ENCODE data around the gene FAM3C.
"Not testable (repeated sequence)": the region's sequence is repeated elsewhere in the genome, so short reads cannot be mapped to it uniquely, and the experiment has no call there.

FAM3C gene

DNA sequence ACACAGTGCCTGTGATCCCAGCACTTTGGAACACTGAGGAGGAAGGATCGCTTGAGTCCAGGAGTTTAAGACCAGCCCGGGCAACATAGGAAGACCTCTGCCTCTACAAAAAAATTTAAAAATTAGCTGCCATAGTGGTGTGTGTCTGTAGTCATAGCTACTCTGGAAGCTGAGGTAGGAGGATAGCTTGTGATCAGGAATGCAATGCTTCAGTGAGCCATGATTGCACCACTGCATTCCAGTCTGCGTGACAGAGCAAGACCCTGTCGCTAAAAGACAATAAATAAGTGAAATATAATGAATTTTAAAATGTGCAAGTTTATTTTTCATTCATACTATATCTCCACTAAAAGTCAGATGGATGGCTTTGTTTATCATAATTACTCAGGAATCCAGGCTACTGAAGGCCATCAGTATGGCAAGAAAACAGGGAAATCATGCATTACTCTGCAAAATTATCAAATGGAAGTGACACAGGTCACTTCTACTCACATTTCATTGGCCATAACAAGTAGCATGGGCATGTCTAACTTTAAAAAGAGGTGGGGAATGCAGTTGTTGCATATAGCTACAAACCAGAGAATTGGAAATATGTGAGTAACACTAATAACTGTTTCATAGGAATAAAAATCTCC, 32.9 kb upstream of the FAM3C start:
- ATAC-seq (ENCODE audit: insufficient read depth, low read depth) (no peak), DNase-seq (no peak)
- Histone ChIP-seq H3K36me3 (ENCODE audit: insufficient read depth, low read length) (no peaks in the 10 kb centered on the region), H3K27me3 (ENCODE audit: insufficient read depth, low read length, poor library complexity) (no peaks in the 10 kb centered on the region), H3K27ac (ENCODE audit: low read length) (no peak overlapping the region), H3K4me2 (ENCODE audit: insufficient read depth, low read length) (no peak overlapping the region), H3K4me1 (ENCODE audit: insufficient read depth, low read length) (no peaks in the 10 kb centered on the region), H2AFZ (ENCODE audit: low read depth, low read length) (no peak overlapping the region), H3K79me2 (ENCODE audit: insufficient read depth, low read length) (no peaks in the 10 kb centered on the region), H3K4me3 (ENCODE audit: low read depth in 1 of 2, low read length in 2 of 2) (no peak overlapping the region), H3K9me3 (ENCODE audit: insufficient read depth, low read length, severe bottlenecking) (no peaks in the 10 kb centered on the region), H4K20me1 (ENCODE audit: insufficient read depth, low read length) (no peaks in the 10 kb centered on the region), H3K9ac (ENCODE audit: low read depth, low read length) (no peak overlapping the region)
- TF ChIP-seq, protein P1, sequence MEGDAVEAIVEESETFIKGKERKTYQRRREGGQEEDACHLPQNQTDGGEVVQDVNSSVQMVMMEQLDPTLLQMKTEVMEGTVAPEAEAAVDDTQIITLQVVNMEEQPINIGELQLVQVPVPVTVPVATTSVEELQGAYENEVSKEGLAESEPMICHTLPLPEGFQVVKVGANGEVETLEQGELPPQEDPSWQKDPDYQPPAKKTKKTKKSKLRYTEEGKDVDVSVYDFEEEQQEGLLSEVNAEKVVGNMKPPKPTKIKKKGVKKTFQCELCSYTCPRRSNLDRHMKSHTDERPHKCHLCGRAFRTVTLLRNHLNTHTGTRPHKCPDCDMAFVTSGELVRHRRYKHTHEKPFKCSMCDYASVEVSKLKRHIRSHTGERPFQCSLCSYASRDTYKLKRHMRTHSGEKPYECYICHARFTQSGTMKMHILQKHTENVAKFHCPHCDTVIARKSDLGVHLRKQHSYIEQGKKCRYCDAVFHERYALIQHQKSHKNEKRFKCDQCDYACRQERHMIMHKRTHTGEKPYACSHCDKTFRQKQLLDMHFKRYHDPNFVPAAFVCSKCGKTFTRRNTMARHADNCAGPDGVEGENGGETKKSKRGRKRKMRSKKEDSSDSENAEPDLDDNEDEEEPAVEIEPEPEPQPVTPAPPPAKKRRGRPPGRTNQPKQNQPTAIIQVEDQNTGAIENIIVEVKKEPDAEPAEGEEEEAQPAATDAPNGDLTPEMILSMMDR (IDR thresholded peaks at IDR 0.05; ENCODE audit: borderline replicate concordance, extremely low read depth, low read length, poor library complexity, severe bottlenecking) = no peak

DNA sequence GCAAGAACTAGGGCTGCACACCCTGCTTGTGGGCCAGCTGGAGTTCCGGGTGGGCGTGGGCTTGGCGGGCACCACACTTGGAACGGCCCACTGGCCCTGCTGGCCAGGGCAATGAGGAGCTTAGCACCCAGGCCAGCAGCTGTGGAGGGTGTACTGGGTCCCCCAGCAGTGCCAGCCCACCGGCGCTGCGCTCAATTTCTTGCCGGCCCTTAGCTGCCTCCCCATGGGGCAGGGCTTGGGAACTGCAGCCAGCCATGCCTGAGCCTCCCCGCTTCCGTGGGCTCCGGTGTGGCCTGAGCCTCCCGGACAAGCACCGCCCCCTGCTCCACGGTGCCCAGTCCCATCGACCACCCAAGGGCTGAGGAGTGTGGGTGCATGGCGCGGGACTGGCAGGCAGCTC, 25.6 kb upstream of the FAM3C start:
- H3K27ac ChIP-seq (ENCODE audit: low read length); H3K4me1 ChIP-seq (ENCODE audit: insufficient read depth, low read length); H3K9ac ChIP-seq (ENCODE audit: low read depth, low read length); H4K20me1 ChIP-seq (ENCODE audit: insufficient read depth, low read length); H3K9me3 ChIP-seq (ENCODE audit: insufficient read depth, low read length, severe bottlenecking); ATAC-seq (ENCODE audit: insufficient read depth, low read depth); H2AFZ ChIP-seq (ENCODE audit: low read depth, low read length); DNase-seq; H3K4me2 ChIP-seq (ENCODE audit: insufficient read depth, low read length); H3K36me3 ChIP-seq (ENCODE audit: insufficient read depth, low read length); H3K4me3 ChIP-seq (ENCODE audit: low read depth in 1 of 2, low read length in 2 of 2); H3K27me3 ChIP-seq (ENCODE audit: insufficient read depth, low read length, poor library complexity); H3K79me2 ChIP-seq (ENCODE audit: insufficient read depth, low read length): not testable (repeated sequence)

DNA sequence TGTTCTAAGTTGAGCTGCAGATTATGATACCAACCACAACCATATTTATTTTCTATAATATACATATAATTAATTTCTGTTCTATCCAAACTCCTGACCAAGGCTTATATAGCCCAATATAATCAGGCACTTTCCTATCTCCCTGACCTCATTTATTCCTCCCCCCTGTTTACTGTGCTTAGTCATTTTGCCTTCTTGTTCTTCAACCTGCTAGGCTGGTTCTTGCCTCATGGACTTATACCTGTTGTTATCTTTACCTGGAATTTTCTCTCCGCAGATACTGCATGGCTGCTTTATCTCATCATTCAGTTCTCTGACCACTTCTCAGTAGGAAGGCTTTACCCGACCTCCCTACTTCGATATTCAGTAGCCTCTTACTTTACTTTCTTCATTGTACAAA, 24.9 kb upstream of the FAM3C start:
- Histone ChIP-seq H3K9ac (ENCODE audit: low read depth, low read length) (no peak overlapping the region), H4K20me1 (ENCODE audit: insufficient read depth, low read length) (no peaks in the 10 kb centered on the region), H3K4me2 (ENCODE audit: insufficient read depth, low read length) (no peak overlapping the region), H2AFZ (ENCODE audit: low read depth, low read length) (no peak overlapping the region), H3K79me2 (ENCODE audit: insufficient read depth, low read length) (no peaks in the 10 kb centered on the region), H3K27me3 (ENCODE audit: insufficient read depth, low read length, poor library complexity) (no peaks in the 10 kb centered on the region), H3K4me3 (ENCODE audit: low read depth in 1 of 2, low read length in 2 of 2) (no peak overlapping the region), H3K4me1 (ENCODE audit: insufficient read depth, low read length) (no peaks in the 10 kb centered on the region), H3K9me3 (ENCODE audit: insufficient read depth, low read length, severe bottlenecking) (no peaks in the 10 kb centered on the region), H3K36me3 (ENCODE audit: insufficient read depth, low read length) (no peaks in the 10 kb centered on the region), H3K27ac (ENCODE audit: low read length) (no peak overlapping the region)
- DNase-seq = no peak
- no peak for ATAC-seq (ENCODE audit: insufficient read depth, low read depth)
- no peak for TF ChIP-seq EZH2 (IDR thresholded peaks at IDR 0.05; ENCODE audit: borderline replicate concordance, low read depth, low read length, severe bottlenecking)
- TF ChIP-seq, protein P1 (IDR thresholded peaks at IDR 0.05; ENCODE audit: borderline replicate concordance, extremely low read depth, low read length, poor library complexity, severe bottlenecking) = no peak

DNA sequence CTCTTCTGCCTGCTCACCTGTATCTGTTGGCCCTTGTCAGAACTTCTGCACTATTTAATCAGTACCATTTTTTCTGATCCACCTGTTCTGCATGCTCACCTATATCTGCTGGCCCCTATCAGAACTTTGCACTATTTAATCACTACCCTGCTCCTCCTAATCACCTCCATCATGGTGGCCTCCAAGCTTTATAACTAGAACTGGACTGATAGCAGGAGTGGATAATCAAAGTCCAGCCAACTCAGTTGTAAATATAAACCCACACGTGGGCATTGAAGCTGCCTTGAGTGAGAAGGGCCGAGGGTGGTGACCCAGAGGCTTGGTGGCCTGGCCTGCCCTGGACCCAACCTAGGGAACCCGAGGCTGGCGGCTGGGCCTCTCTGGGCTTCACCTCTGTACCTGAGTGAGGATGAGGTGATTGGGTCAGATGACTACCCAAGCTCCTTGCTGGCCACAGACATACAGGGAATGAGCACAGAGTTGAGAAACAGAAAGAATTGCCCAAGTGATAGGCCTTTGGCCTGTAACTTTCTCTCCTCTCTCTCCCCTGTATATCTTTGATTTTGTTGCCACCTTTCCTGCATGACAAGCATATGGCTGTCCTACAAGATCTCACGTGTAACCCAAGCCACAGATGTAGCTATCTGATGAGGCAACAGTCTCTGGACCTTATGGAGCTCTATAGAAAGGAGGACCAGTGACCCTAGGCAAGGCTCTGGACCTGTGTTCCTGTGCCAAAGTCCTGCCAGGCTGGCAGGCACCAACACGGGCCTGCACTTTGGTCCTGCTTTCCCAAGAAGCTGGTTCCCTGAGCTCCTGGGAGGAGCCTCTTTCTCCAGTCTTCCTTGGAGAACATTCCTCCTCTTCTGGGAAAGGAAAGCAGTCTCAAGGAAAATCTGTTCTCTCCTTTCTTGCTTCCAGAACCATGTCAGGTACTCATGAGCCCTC, 23.4 kb upstream of the FAM3C start:
- DNase-seq = no peak
- H3K36me3 ChIP-seq (ENCODE audit: insufficient read depth, low read length) = no peaks in the 10 kb centered on the region
- ATAC-seq (ENCODE audit: insufficient read depth, low read depth) = no peak

More for the DNA sequence above, 23.4 kb upstream of the FAM3C start:
- no peak overlapping the region for H3K4me2 ChIP-seq (ENCODE audit: insufficient read depth, low read length)
- H3K9me3 ChIP-seq (ENCODE audit: insufficient read depth, low read length, severe bottlenecking) = no peaks in the 10 kb centered on the region
- H3K9ac ChIP-seq (ENCODE audit: low read depth, low read length) = no peak overlapping the region
- no peaks in the 10 kb centered on the region for H3K79me2 ChIP-seq (ENCODE audit: insufficient read depth, low read length)
- TF ChIP-seq, protein P1 (IDR thresholded peaks at IDR 0.05; ENCODE audit: borderline replicate concordance, extremely low read depth, low read length, poor library complexity, severe bottlenecking) = no peak
- TF ChIP-seq EZH2 (IDR thresholded peaks at IDR 0.05; ENCODE audit: borderline replicate concordance, low read depth, low read length, severe bottlenecking) = no peak
- H4K20me1 ChIP-seq (ENCODE audit: insufficient read depth, low read length) = no peaks in the 10 kb centered on the region
- H2AFZ ChIP-seq (ENCODE audit: low read depth, low read length) = no peak overlapping the region
- no peaks in the 10 kb centered on the region for H3K27me3 ChIP-seq (ENCODE audit: insufficient read depth, low read length, poor library complexity)
- no peaks in the 10 kb centered on the region for H3K4me1 ChIP-seq (ENCODE audit: insufficient read depth, low read length)
- no peak overlapping the region for H3K27ac ChIP-seq (ENCODE audit: low read length)
- H3K4me3 ChIP-seq (ENCODE audit: low read depth in 1 of 2, low read length in 2 of 2) = no peak overlapping the region

Measured in DND-41 (cell line).